ENCODE measurements around the gene PLA2G4D.

PLA2G4D gene

GRCh38 chr15:42059661-42060476, 34.5 kb downstream of the PLA2G4D start:
- Histone ChIP-seq H3K36me3 (ENCODE audit: control insufficient read depth, insufficient read depth, low read length) (no peaks in the 10 kb centered on the region), H3K79me2 (no peaks in the 10 kb centered on the region), H3K27me3 (ENCODE audit: control insufficient read depth, insufficient read depth, low read length) (no peaks in the 10 kb centered on the region), H3K4me2 (ENCODE audit: low read length) (no peak overlapping the region), H3K4me1 (no peaks in the 10 kb centered on the region), H3K4me3 (ENCODE audit: low read depth, low read length) (no peak overlapping the region), H3K27ac (no peak overlapping the region), H2AFZ (no peak overlapping the region), H3K9ac (no peak overlapping the region), H3K9me3 (ENCODE audit: control insufficient read depth, low read length) (no peaks in the 10 kb centered on the region)
- TF ChIP-seq CTCF (IDR thresholded peaks at IDR 0.05), result peak; percentile 80

- Histone ChIP-seq H2AFZ (no peak overlapping the region), H3K4me1 (no peaks in the 10 kb centered on the region), H3K36me3 (ENCODE audit: control insufficient read depth, insufficient read depth, low read length) (no peaks in the 10 kb centered on the region), H3K27ac (no peak overlapping the region), H3K4me2 (ENCODE audit: low read length) (no peak overlapping the region), H3K9ac (no peak overlapping the region), H3K9me3 (ENCODE audit: control insufficient read depth, low read length) (no peaks in the 10 kb centered on the region), H3K4me3 (ENCODE audit: low read depth, low read length) (no peak overlapping the region), H3K79me2 (no peaks in the 10 kb centered on the region), H3K27me3 (ENCODE audit: control insufficient read depth, insufficient read depth, low read length) (no peaks in the 10 kb centered on the region)
- no peak for TF ChIP-seq CTCF (IDR thresholded peaks at IDR 0.05)
These were observed 35.6 kb downstream of the PLA2G4D start for GRCh38 chr15:42058791-42059190.

DNA sequence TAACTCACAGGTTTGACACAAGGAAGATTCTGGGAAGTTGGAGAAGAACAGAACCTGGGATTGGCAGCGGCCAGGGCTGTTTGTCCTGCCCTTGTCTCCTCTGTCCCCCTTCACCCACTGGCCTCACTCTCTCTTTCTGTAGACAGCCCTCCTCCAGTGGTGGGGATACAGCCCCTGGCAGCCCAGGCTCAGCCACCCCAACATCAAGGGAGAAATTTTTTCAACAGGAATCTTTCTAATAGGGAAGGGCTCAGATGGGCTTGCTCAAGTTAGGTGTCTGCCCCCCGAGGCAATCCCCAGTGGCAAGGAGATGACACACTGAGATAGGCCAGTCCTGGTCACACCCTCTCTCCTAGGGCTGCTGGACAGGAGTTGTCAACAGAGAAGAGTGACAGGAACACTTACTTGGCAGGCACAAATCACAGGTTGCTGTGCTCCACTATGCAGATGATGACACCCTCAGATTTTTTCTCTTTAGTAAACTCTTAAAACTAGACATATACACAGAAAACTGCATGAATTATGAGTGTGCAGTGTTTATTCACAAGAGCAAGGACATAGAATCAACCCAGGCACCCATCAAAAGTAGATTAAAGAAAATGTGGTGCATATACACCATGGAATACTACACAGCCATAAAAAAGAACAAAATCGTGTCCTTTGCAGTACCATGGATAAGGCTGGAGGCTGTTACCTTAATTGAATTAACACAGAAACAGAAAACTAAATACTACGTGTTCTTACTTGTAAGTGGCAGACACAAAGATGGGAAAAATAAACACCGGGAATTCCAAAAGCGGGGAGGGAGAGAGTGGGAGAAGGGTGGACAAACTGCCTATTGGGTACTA, 36.3 kb downstream of the PLA2G4D start:
- Histone ChIP-seq H3K4me3 (ENCODE audit: low read depth, low read length) (no peak overlapping the region), H2AFZ (no peak overlapping the region), H3K9me3 (ENCODE audit: control insufficient read depth, low read length) (no peaks in the 10 kb centered on the region), H3K4me1 (no peaks in the 10 kb centered on the region), H3K4me2 (ENCODE audit: low read length) (no peak overlapping the region), H3K9ac (no peak overlapping the region), H3K36me3 (ENCODE audit: control insufficient read depth, insufficient read depth, low read length) (no peaks in the 10 kb centered on the region), H3K79me2 (no peaks in the 10 kb centered on the region), H3K27me3 (ENCODE audit: control insufficient read depth, insufficient read depth, low read length) (no peaks in the 10 kb centered on the region), H3K27ac (no peak overlapping the region)
- TF ChIP-seq CTCF (IDR thresholded peaks at IDR 0.05), result no peak

DNA sequence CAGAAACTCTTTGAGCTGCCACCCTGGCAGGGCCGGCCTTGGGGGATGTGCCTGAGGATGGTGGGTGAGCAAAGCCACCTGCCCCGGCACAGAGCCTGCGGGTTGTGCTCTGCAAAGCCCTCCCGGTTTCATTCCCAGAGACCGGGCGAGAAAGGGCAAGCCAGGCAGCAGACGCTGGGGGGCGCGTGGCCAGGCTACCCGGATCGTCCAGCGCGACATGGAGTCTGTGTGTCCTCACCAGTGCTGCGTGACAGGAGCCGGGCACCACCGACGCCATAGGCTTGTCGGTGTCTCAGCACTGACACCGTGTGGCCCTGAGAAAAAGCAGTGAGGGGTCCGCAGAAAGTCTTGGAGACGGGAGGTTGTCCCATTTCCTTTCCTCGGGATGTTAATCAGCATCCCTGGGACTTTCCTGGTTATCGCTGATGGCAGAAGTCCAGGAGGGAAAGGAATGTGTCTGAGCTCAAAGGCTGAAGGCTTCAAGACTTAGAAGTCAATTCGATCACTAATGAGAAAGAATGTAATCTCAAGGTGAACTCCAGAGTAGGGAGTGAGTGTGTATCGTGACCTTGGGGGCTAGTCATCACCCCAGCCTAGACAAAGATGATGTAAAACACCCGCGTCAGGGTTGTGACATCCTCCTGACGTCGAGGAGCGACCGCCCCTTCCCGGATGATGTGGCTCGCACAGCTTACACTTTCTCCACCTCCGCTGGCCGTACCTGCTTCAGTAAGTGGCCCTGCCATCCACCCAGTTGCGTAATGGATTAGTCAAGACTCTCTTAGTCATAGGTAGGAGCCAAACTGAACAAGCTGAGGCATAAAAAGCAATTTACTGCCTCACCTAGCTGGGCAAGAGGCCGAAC, 37.2 kb downstream of the PLA2G4D start:
- H3K79me2 ChIP-seq, result no peaks in the 10 kb centered on the region
- no peaks in the 10 kb centered on the region for H3K36me3 ChIP-seq (ENCODE audit: control insufficient read depth, insufficient read depth, low read length)
- no peak overlapping the region for H3K4me3 ChIP-seq (ENCODE audit: low read depth, low read length)
- H2AFZ ChIP-seq, result peak overlapping the region; percentile 69
- H3K27ac ChIP-seq, result no peak overlapping the region
- peak; percentile 62 for TF ChIP-seq CTCF (IDR thresholded peaks at IDR 0.05)
- peak overlapping the region; percentile 45 for H3K4me2 ChIP-seq (ENCODE audit: low read length)
- no peak overlapping the region for H3K9ac ChIP-seq
- H3K4me1 ChIP-seq, result no peaks in the 10 kb centered on the region
- no peaks in the 10 kb centered on the region for H3K9me3 ChIP-seq (ENCODE audit: control insufficient read depth, low read length)
- no peaks in the 10 kb centered on the region for H3K27me3 ChIP-seq (ENCODE audit: control insufficient read depth, insufficient read depth, low read length)

Measured in parathyroid adenoma (tissue), 2 donors.